ENCODE measurements around the gene MICAL3.

MICAL3 gene

DNA sequence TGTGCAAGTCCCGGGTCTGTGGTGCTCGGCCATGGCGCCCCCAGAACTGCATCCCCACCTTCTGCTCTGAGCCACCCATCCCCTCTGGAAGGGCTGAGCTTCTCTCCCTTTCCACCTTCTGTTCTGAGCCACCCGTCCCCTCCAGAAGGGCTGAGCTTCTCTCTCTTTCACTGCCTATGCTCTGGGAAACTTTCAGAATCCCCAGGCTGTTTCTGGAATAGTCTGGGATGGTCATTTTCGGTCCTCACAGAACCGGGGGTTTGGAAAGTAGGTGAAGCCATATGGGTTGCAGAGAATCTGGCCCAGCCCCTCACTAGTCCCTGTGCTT lies 246.7 kb downstream of the MICAL3 start:
- DNase-seq (no peak), ATAC-seq (replicated peaks) (no peak)
- Mint-ChIP-seq H3K4me1 (peaks cover 63 to 84% of the 10 kb centered on the region in 2 donors), H3K27me3 (no peaks in the 10 kb centered on the region), H3K27ac (peak overlapping the region; percentile 99), H3K4me3 (peak overlapping the region; percentile 91 to 94), H3K9me3 (no peaks in the 10 kb centered on the region), H3K36me3 (peaks cover 23 to 49% of the 10 kb centered on the region in 2 donors)

GRCh38 chr22:17777005-17777716 lies 247.2 kb downstream of the MICAL3 start:
- Mint-ChIP-seq H3K27ac (peak overlapping the region; percentile 99), H3K27me3 (no peaks in the 10 kb centered on the region), H3K36me3 (peaks cover 23 to 49% of the 10 kb centered on the region in 2 donors), H3K4me3 (peak overlapping the region; percentile 91 to 94), H3K9me3 (no peaks in the 10 kb centered on the region), H3K4me1 (peaks cover 59 to 84% of the 10 kb centered on the region in 2 donors)
- ATAC-seq (replicated peaks) (peak; percentile 28 to 37), DNase-seq (peak; percentile 80)

- Mint-ChIP-seq H3K36me3 (peaks cover 33 to 58% of the 10 kb centered on the region in 2 donors), H3K27me3 (no peaks in the 10 kb centered on the region), H3K4me1 (peaks cover 57 to 84% of the 10 kb centered on the region in 2 donors), H3K27ac (peak overlapping the region; percentile 99), H3K4me3 (peak overlapping the region; percentile 69 to 94), H3K9me3 (no peaks in the 10 kb centered on the region)
- no peak for ATAC-seq (replicated peaks)
- no peak for DNase-seq
Measured at GRCh38 chr22:17775781-17776465, 248.4 kb downstream of the MICAL3 start.

DNA sequence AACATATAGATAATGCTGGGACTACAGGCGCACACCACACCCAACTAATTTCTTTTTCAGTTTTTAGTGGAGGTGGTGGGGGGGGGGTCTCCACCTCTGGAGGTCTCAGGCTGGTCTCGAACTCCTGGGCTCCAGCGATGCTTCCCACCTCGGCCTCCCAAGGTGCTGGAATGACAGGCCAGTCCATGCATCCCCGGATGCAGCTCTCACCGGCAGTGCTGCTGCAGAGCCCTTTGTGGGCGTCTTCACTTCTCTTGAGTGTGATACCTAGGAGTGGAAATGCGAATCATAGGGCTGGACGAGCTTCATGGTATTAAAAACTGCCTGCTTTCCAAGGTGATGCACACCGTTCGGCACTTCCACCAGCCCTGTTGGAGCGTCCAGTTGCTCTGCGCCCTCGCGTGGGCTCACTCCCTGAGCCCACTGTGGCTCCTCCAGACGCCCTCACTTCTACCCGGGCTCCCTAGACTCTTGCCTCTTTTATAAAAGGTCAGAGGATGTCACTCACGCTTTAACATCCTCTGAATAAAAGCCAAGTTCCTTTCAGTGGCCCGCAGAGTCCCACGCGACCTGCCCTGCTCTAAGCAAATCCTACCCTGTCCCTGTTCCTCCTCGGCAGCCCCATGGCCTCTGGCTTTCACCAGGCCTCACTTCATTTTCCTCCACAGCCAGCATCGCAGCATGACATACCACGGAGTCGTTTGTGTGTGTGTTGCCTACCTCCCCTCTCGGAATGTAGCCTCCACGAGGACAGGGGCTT lies 249.3 kb downstream of the MICAL3 start:
- Mint-ChIP-seq H3K9me3 (no peaks in the 10 kb centered on the region), H3K4me1 (peaks cover 58 to 84% of the 10 kb centered on the region in 2 donors), H3K4me3 (peak overlapping the region; percentile 69 to 93), H3K27ac (peak overlapping the region; percentile 92), H3K36me3 (peaks cover 41 to 62% of the 10 kb centered on the region in 2 donors), H3K27me3 (no peaks in the 10 kb centered on the region)
- ATAC-seq (replicated peaks) (no peak), DNase-seq (no peak)

- Mint-ChIP-seq H3K9me3 (no peaks in the 10 kb centered on the region), H3K4me3 (peak within 1 kb of the TSS; percentile 93 to 97), H3K36me3 (peaks cover 45 to 62% of the 10 kb centered on the region in 2 donors), H3K27me3 (no peaks in the 10 kb centered on the region), H3K27ac (peak within 1 kb of the TSS; percentile 97), H3K4me1 (peaks cover 59 to 84% of the 10 kb centered on the region in 2 donors)
- DNase-seq, result peak; percentile 59
- ATAC-seq (replicated peaks), result peak; percentile 33 to 42
Measured at GRCh38 chr22:17774206-17774925, 250.0 kb downstream of the MICAL3 start, which contains the start of gene BID. BID (minus strand) TSS chr22:17774469; CDS start chr22:17750116, 24,353 bp downstream.

DNA sequence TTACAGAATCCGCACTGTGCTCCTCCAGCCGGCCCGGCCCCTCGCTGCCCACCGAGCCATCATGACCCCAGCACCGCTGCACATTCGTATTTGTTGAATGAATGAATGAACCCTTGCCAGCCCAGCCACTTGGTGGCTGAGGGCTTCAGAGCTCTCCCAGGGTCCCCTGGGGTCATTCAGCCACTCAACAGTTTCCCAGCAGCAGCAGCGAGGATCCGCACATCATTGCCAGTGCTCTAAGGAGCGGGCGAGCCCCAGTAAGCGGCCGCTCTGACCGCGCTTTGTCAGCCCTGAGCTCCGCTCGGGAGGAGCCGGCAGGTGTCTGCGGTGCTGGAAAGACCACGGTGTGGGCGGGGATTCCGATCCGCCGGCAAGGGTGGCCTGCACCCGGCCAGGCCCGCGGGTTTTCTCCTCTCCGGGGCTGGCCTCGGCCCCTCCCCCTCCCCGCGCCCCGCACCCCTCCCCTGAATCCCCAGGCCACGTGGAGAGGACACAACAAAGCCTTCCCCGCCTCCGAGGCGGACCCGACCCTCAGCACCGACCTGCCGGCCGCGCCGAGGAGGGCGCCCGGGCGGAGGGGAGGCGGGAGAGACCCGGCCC lies 250.7 kb downstream of the MICAL3 start:
- DNase-seq (peak; percentile 70), ATAC-seq (replicated peaks) (peak; percentile 29 to 40)
- peaks cover 54 to 82% of the 10 kb centered on the region in 2 donors for H3K4me1 Mint-ChIP-seq
- H3K36me3 Mint-ChIP-seq, result peaks cover 43 to 59% of the 10 kb centered on the region in 2 donors
- H3K27me3 Mint-ChIP-seq, result no peaks in the 10 kb centered on the region
- no peaks in the 10 kb centered on the region for H3K9me3 Mint-ChIP-seq
- H3K27ac Mint-ChIP-seq, result peak overlapping the region; percentile 97
- H3K4me3 Mint-ChIP-seq, result peak overlapping the region; percentile 93 to 97

DNA sequence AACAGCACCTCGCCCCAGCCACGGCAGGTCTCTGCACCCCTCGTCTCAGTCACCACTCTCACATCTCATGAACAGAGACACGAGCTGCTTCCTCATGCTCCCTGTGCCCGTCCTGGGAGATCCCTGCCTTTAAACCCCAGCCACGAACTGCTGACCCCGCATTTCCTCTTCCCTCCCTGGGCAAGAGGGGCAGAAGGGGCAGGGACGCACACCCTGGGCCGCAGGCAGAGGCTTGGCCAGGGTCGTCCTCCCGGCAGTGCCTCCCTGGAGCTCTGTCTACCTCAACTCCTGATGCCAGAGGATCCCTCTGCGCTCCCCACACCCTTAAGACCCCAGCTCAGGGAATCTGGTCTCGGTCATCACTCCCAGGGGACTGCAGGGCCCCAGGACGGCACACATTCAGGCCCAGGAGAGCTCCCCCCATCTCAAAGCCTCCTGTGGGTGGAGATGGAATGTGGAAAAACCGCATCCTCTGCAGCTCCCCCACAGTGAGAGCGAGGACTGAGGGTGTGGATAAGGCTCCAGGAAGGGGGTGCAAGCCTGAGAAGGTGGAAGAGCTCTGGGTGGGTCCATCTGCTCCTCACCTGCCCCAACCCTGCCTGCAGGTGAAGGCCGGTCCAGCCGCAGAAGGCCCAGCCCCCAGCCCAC lies 251.3 kb downstream of the MICAL3 start:
- Mint-ChIP-seq H3K9me3 (no peaks in the 10 kb centered on the region), H3K27ac (peak overlapping the region; percentile 97), H3K27me3 (no peaks in the 10 kb centered on the region), H3K4me1 (peaks cover 53 to 82% of the 10 kb centered on the region in 2 donors), H3K36me3 (peaks cover 43 to 60% of the 10 kb centered on the region in 2 donors), H3K4me3 (peak overlapping the region; percentile 93 to 97)
- no peak for ATAC-seq (replicated peaks)
- DNase-seq, result peak; percentile 18

DNA sequence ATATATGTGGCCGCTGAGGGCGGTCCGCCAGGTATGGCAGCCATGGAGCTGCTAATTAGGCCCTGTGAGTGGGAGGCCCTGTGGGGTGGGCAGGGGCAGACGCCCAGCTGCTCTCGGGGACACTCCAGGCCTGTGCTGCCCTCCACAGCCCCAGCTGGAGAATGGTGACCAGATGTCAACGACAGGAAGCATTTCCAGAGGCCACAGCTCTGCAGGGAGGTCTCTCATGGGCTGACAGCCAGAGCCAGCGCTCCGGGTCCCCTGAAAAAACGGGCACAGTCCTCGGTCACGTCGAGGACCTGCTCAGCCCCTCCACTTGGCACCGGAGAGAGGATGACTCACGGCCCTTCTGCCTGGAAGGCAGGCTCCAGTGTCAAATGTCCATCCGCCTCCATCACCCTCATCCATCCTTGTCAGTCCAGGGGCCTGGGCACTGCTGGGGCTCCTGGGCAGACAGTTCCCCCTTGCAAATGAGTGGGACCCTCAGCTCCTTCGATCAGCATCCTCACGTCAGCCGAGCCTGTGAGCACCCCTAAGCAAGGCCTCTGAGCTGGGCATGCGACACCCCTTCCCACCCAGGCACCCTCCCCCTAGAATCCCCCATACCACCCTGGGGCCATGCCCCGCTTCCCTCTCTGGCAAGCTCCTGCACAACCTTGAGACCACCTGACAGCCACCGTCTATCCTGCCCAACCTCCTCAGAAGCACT lies 252.0 kb downstream of the MICAL3 start:
- ATAC-seq (replicated peaks) (peak in 1 of 2 donors; percentile 1), DNase-seq (no peak)
- Mint-ChIP-seq H3K36me3 (peaks cover 46 to 60% of the 10 kb centered on the region in 2 donors), H3K27ac (peak overlapping the region; percentile 97), H3K9me3 (peaks cover 0 to 2% of the 10 kb centered on the region in 2 donors), H3K4me1 (peaks cover 57 to 82% of the 10 kb centered on the region in 2 donors), H3K27me3 (no peaks in the 10 kb centered on the region), H3K4me3 (peak overlapping the region; percentile 93 to 97)

GRCh38 chr22:17770180-17771077 lies 253.9 kb downstream of the MICAL3 start:
- DNase-seq (no peak), ATAC-seq (replicated peaks) (no peak)
- Mint-ChIP-seq H3K27ac (peak overlapping the region; percentile 97), H3K27me3 (no peaks in the 10 kb centered on the region), H3K4me1 (peaks cover 49 to 76% of the 10 kb centered on the region in 2 donors), H3K36me3 (peaks cover 49 to 63% of the 10 kb centered on the region in 2 donors), H3K9me3 (peaks cover 0 to 2% of the 10 kb centered on the region in 2 donors), H3K4me3 (peak overlapping the region; percentile 93 to 97)

GRCh38 chr22:17769716-17770082 lies 254.7 kb downstream of the MICAL3 start:
- Mint-ChIP-seq H3K4me1 (peaks cover 47 to 77% of the 10 kb centered on the region in 2 donors), H3K27ac (peak overlapping the region; percentile 96), H3K4me3 (peak overlapping the region; percentile 93 to 97), H3K36me3 (peaks cover 52 to 67% of the 10 kb centered on the region in 2 donors), H3K9me3 (peaks cover 0 to 2% of the 10 kb centered on the region in 2 donors), H3K27me3 (no peaks in the 10 kb centered on the region)
- no peak for ATAC-seq (replicated peaks)
- no peak for DNase-seq

- peaks cover 56 to 73% of the 10 kb centered on the region in 2 donors for H3K36me3 Mint-ChIP-seq
- H3K9me3 Mint-ChIP-seq, result peaks cover 0 to 2% of the 10 kb centered on the region in 2 donors
- H3K4me1 Mint-ChIP-seq, result peaks cover 52 to 82% of the 10 kb centered on the region in 2 donors
- H3K27ac Mint-ChIP-seq, result peak overlapping the region; percentile 97
- DNase-seq (no peak), ATAC-seq (replicated peaks) (no peak)
- no peaks in the 10 kb centered on the region for H3K27me3 Mint-ChIP-seq
- peak overlapping the region; percentile 93 to 97 for H3K4me3 Mint-ChIP-seq
Measured at GRCh38 chr22:17769013-17769715, 255.2 kb downstream of the MICAL3 start.

Measured in stimulated activated naive B cell treated with anti-CD40 and anti-IgM and Interleukin-4, amounts not matched to agents 10 μg/mL and 1 μg/mL and 100 μg/mL, for 72 hours (primary cell).